ENCODE data around the gene SCYGR7. TPM values are rescaled to one million over a fixed set of nuclear protein-coding genes. Genes with fewer than 3 reads are reported as not detected.
"Not testable (repeated sequence)": the region's sequence is repeated elsewhere in the genome, so short reads cannot be mapped to it uniquely, and the experiment has no call there.

The SCYGR7 gene
- total and polyA plus RNA-seq, 9 donors, result not detected

- no peak for TF ChIP-seq EP300 (IDR thresholded peaks at IDR 0.05)
- no peak for TF ChIP-seq POLR2A (IDR thresholded peaks at IDR 0.05)
- TF ChIP-seq, protein P1, sequence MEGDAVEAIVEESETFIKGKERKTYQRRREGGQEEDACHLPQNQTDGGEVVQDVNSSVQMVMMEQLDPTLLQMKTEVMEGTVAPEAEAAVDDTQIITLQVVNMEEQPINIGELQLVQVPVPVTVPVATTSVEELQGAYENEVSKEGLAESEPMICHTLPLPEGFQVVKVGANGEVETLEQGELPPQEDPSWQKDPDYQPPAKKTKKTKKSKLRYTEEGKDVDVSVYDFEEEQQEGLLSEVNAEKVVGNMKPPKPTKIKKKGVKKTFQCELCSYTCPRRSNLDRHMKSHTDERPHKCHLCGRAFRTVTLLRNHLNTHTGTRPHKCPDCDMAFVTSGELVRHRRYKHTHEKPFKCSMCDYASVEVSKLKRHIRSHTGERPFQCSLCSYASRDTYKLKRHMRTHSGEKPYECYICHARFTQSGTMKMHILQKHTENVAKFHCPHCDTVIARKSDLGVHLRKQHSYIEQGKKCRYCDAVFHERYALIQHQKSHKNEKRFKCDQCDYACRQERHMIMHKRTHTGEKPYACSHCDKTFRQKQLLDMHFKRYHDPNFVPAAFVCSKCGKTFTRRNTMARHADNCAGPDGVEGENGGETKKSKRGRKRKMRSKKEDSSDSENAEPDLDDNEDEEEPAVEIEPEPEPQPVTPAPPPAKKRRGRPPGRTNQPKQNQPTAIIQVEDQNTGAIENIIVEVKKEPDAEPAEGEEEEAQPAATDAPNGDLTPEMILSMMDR (IDR thresholded peaks at IDR 0.05), result no peak
- H3K27ac ChIP-seq, result no peak overlapping the region
- H3K4me3 ChIP-seq, result no peak overlapping the region
- no peaks in the 10 kb centered on the region for H3K27me3 ChIP-seq
- no peaks in the 10 kb centered on the region for H3K36me3 ChIP-seq
- 44 to 69% (median 48%) methylated on average over 4 of the region's 4 CpGs for WGBS, 3 donors
- H3K4me1 ChIP-seq (ENCODE audit: insufficient read depth), result no peaks in the 10 kb centered on the region
- no peaks in the 10 kb centered on the region for H3K9me3 ChIP-seq
- no peak for DNase-seq
- intact Hi-C loops (cut with DNase I), result no loop called here
Measured at GRCh38 chr2:227719641-227720040, 8.5 kb upstream of the SCYGR7 start.

- 92 to 96% (median 94%) methylated on average over 4 of the region's 4 CpGs for WGBS, 3 donors
Measured at GRCh38 chr2:227720680-227721079, 7.5 kb upstream of the SCYGR7 start.

DNA sequence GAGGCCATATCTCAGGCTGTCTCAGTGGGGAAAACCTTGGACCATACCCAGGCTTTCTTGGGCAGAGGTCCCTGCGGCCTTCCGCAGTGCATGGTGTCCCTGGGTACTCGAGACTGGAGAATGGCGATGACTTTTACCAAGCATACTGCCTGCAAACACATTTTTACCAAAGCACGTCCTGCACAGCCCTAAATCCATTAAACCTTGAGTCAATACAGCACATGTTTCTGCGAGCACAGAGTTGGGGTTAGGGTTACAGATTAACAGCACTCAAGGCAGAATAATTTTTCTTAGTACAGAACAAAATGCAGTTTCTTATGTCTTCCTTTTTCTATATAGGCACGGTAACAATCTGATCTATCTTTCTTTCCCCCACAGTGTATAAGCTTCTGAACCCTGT lies 5.3 kb upstream of the SCYGR7 start:
- H3K27me3 ChIP-seq; H3K4me1 ChIP-seq (ENCODE audit: insufficient read depth); intact Hi-C loops (cut with DNase I); H3K27ac ChIP-seq; H3K4me3 ChIP-seq; H3K36me3 ChIP-seq; DNase-seq; H3K9me3 ChIP-seq: not testable (repeated sequence)
- WGBS, 3 donors, result 81 to 88% (median 85%) methylated on average over 7 of the region's 7 CpGs

More at GRCh38 chr2:227720680-227721079, 7.5 kb upstream of the SCYGR7 start:
- Histone ChIP-seq H3K36me3 (no peaks in the 10 kb centered on the region), H3K27ac (no peak overlapping the region), H3K9me3 (no peaks in the 10 kb centered on the region), H3K4me1 (ENCODE audit: insufficient read depth) (no peaks in the 10 kb centered on the region), H3K4me3 (no peak overlapping the region), H3K27me3 (no peaks in the 10 kb centered on the region)
- no peak for DNase-seq
- intact Hi-C loops (cut with DNase I), result no loop called here
- no peak for TF ChIP-seq POLR2A (IDR thresholded peaks at IDR 0.05)
- TF ChIP-seq EP300 (IDR thresholded peaks at IDR 0.05), result no peak
- TF ChIP-seq, protein P1 (IDR thresholded peaks at IDR 0.05), result no peak

DNA sequence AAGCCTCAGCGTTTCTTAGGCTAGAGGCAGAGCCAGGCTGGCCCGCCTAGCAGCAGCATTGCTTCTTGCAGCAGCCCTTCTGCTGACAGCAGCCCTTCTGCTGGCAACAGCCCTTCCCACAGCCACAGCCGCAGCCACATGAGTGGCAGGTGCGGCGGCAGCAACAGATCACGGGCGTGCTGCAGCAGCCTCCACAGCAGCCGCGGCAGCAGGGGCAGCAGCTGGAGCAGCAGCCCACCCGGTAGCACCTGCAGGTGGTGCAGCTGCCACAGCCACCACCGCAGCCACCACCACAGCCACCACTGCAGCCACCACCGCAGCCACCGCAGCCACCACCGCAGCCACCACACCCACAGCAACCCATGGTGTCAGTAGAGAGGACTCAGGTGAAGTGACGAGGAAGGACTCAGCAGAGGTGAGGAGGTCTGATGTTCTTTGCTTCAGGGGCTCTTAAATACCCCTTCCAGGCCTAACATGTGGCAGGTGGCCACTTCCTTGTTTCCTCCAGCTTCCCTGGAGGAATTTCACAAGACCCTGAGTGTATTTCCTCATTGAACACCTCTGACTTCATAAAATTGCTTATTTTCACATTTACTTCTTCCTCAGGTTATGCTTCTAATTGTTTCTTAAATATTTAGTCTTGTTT lies 3.6 kb upstream of the SCYGR7 start, which contains the start of gene SCYGR6:
Gene SCYGR6, minus strand, starts transcription at position 364 of the 646 bp plus-strand sequence. Its CDS starts 0 bp downstream, at position 364.
- TF ChIP-seq EP300 (IDR thresholded peaks at IDR 0.05), result no peak
- TF ChIP-seq POLR2A (IDR thresholded peaks at IDR 0.05), result no peak
- TF ChIP-seq, protein P1 (IDR thresholded peaks at IDR 0.05), result no peak
- intact Hi-C loops (cut with DNase I), result no loop called here
- DNase-seq, result no peak
- WGBS, 3 donors, result 81 to 84% (median 84%) methylated on average over 15 of the region's 15 CpGs
- H3K36me3 ChIP-seq, result no peaks in the 10 kb centered on the region
- no peak within 1 kb of the TSS for H3K4me3 ChIP-seq
- no peaks in the 10 kb centered on the region for H3K4me1 ChIP-seq (ENCODE audit: insufficient read depth)
- no peaks in the 10 kb centered on the region for H3K27me3 ChIP-seq
- no peak within 1 kb of the TSS for H3K27ac ChIP-seq
- no peaks in the 10 kb centered on the region for H3K9me3 ChIP-seq

DNA sequence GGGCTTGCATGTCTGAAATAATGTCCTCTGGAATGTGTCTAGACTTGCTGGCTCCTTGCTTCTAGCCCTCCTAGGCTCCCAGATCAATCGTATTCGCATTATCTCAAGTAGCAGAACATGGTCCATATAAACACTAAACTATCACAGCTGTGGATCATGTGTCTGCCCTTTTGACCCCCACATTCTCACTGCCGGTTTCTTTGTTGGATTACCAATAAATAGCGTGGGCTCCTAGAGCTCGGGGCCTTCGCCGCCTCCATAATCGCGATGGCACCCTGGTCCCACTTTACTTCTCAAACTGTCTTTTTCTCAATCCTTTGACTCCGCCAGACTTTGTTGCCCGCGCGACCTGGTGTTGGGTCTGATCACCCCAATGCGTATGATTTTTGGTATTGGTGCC lies 11.2 kb downstream of the SCYGR7 start:
- Histone ChIP-seq H3K4me3 (no peak overlapping the region), H3K27me3 (no peaks in the 10 kb centered on the region), H3K36me3 (no peaks in the 10 kb centered on the region), H3K27ac (no peak overlapping the region), H3K9me3 (no peaks in the 10 kb centered on the region), H3K4me1 (ENCODE audit: insufficient read depth) (no peaks in the 10 kb centered on the region)
- intact Hi-C loops (cut with DNase I), result no loop called here
- no peak for DNase-seq
- TF ChIP-seq, protein P1 (IDR thresholded peaks at IDR 0.05), result no peak
- TF ChIP-seq POLR2A (IDR thresholded peaks at IDR 0.05) (no peak), EP300 (IDR thresholded peaks at IDR 0.05) (no peak)
- 76 to 81% (median 80%) methylated on average over 14 of the region's 14 CpGs for WGBS, 3 donors

DNA sequence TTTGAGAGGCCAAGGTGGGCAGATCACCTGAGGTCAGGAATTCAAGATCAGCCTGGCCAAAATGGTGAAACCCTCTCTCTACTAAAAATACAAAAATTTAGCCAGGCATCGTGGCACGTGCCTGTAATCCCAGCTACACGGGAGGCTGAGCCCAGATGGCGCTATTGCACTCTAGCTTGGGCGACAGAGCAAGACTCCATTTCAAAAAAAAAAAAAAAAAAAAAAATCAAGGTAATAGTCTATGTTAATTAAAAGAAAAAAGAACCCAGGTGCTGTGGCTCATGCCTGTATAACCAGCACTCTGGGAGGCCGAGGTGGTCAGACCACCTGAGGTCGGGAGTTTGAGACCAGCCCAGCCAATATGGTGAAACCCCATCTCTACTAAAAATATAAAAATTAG lies 12.6 kb downstream of the SCYGR7 start:
- H3K9me3 ChIP-seq; H3K4me3 ChIP-seq; DNase-seq; H3K27ac ChIP-seq; intact Hi-C loops (cut with DNase I); H3K4me1 ChIP-seq (ENCODE audit: insufficient read depth); H3K27me3 ChIP-seq; H3K36me3 ChIP-seq: not testable (repeated sequence)
- WGBS, 3 donors, result 61 to 72% (median 62%) methylated on average over 7 of the region's 7 CpGs
